Retinal pigment epithelial cell (primary cell): Measurements from ENCODE around the gene NMRK2.
A peak's percentile ranks its signal among the peaks of the same experiment; 100 is the strongest.

Experiments
- DNase-seq: peaks from one replicate; pipeline ENCODE4 v3.0.0-alpha.2; 2010; ENCODE audit warnings: low read depth
- H3K4me3 ChIP-seq: 2 replicates; pipeline ENCODE4 v1.5.1; 2011; ENCODE audit warnings: mild to moderate bottlenecking, low read length, control low read depth, moderate library complexity
- CTCF ChIP-seq: conservative IDR thresholded peaks from 2 replicates; pipeline ENCODE4 v1.5.1; 2011; ENCODE audit warnings: low read depth, low read length, control low read depth, inconsistent platforms

Gene NMRK2

GRCh38 chr19:3984908-3985642, 52.2 kb downstream of the NMRK2 start, which contains the start of gene EEF2:
Gene EEF2, minus strand, starts transcription at chr19:3985463. Its CDS starts 83 bp downstream, at chr19:3985380.
- no peak for TF ChIP-seq CTCF
- H3K4me3 ChIP-seq = peak within 1 kb of the TSS; percentile 100

GRCh38 chr19:3985643-3986259, 52.9 kb downstream of the NMRK2 start:
- no peak for DNase-seq
- no peak for TF ChIP-seq CTCF

More at GRCh38 chr19:3984908-3985642, 52.2 kb downstream of the NMRK2 start, which contains the start of gene EEF2:
- no peak for DNase-seq

GRCh38 chr19:3986260-3987041, 53.6 kb downstream of the NMRK2 start:
- no peak for DNase-seq
- TF ChIP-seq CTCF = peak; percentile 63
- peak overlapping the region; percentile 100 for H3K4me3 ChIP-seq

More at GRCh38 chr19:3985643-3986259, 52.9 kb downstream of the NMRK2 start:
- H3K4me3 ChIP-seq = peak overlapping the region; percentile 100

GRCh38 chr19:3987619-3988371, 54.9 kb downstream of the NMRK2 start:
- H3K4me3 ChIP-seq = peak overlapping the region; percentile 21
- peak; percentile 88 for TF ChIP-seq CTCF
- no peak for DNase-seq

- TF ChIP-seq CTCF = no peak
- DNase-seq = no peak
- H3K4me3 ChIP-seq = no peak overlapping the region
Measured at GRCh38 chr19:3990815-3991117, 57.9 kb downstream of the NMRK2 start.
